Fibroblast of mammary gland (primary cell): ENCODE data around the gene EIF4H.

Source experiments
- DNase-seq: peaks from one replicate; pipeline ENCODE4 v3.0.0-alpha.2; 2010; ENCODE audit warnings: low read depth
- H3K4me3 ChIP-seq: 2 replicates; pipeline ENCODE4 v1.5.1; 2011; ENCODE audit warnings: low read depth, mild to moderate bottlenecking, low read length, moderate library complexity; ENCODE audit not compliant: control insufficient read depth
- TF ChIP-seq, protein P1 (sequence below): conservative IDR thresholded peaks from 2 replicates; pipeline ENCODE4 v1.5.1; 2011; ENCODE audit warnings: low read depth, low read length, inconsistent platforms; ENCODE audit not compliant: control insufficient read depth, insufficient read depth

Gene EIF4H

DNA sequence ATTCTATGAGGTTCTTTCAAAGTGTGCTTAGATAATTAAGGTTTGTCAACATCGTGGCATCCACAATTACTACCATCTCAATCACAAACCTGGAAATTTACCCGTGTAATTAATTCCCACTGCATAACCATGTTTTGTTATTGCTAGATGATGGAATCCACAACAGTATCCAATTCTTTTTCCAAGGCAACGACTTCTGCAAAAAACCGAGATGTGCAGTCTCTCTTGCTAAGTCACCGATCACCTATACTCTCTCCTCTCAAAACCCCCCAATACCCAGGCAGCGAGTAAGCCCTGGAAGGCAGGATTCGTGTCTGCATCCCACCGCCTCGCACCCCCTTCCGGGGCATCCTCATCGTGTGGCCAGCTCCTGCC is 678 bp upstream of the EIF4H start:
- DNase-seq = no peak
- H3K4me3 ChIP-seq = peak overlapping the region; percentile 72
- TF ChIP-seq, protein P1, sequence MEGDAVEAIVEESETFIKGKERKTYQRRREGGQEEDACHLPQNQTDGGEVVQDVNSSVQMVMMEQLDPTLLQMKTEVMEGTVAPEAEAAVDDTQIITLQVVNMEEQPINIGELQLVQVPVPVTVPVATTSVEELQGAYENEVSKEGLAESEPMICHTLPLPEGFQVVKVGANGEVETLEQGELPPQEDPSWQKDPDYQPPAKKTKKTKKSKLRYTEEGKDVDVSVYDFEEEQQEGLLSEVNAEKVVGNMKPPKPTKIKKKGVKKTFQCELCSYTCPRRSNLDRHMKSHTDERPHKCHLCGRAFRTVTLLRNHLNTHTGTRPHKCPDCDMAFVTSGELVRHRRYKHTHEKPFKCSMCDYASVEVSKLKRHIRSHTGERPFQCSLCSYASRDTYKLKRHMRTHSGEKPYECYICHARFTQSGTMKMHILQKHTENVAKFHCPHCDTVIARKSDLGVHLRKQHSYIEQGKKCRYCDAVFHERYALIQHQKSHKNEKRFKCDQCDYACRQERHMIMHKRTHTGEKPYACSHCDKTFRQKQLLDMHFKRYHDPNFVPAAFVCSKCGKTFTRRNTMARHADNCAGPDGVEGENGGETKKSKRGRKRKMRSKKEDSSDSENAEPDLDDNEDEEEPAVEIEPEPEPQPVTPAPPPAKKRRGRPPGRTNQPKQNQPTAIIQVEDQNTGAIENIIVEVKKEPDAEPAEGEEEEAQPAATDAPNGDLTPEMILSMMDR = no peak

DNA sequence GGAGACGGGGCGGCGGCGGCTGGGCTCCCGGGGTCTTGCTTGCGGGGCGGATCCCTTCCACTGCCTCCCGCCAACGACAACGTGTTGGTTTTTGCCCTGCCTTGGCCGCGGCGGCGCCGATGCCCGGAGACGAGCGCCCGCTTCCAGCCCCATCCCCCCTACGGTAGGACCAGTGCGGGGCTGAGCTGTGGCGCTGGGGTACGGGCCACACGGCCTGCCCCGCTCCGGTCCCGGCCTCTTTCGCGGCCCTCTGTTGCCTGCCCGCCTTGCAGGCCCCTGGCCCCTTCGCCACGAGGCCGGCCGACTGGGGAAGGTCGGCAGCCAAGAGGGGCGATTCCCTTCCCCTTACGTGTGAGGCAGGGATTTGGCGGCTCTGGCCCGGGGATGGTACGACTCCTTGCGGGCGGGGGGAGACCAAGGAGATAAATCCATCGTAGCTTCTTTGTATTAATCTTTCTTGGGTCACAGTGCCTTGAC is 488 bp downstream of the EIF4H start:
- DNase-seq = peak; percentile 51
- TF ChIP-seq, protein P1 = no peak
- H3K4me3 ChIP-seq = peak overlapping the region; percentile 89

DNA sequence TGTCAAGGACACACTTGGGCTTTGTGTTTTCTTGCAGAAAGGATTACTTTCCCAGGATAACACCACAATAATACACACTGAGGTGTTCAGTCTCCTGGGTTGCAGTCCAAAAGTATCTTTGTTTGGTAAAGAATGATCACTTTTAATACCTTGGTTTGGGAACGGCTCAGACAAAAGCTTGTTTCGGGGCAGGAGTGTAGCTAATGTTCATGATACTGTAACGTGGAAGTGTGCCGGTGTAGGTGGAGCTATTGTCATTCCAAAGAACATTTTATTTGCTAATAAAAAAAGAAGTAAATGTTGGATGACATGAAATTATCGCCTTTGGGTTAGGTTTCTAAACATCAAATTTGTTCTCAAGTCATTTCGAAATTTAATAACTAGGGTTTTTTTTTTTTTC is 1.2 kb downstream of the EIF4H start:
- TF ChIP-seq, protein P1 = no peak
- DNase-seq = no peak
- peak overlapping the region; percentile 89 for H3K4me3 ChIP-seq

DNA sequence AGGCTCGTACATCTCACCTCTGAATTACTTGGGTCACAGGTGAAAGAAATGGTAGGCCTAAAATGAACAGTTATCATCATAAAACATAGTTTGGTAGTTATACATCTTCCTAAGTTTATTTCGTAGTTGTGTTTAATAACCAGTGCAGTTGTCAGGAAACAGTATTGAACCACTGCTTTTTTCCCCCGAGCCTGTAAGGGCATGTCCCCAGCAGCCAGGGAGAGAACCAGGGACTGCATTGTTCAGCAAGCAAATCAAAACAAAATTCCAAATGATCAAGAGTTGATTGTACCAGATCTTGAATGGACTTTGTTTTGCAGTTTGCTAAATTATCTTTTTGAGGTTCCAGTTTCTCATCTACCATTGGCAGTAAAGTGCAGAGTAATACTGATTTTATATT is 2.4 kb downstream of the EIF4H start:
- no peak overlapping the region for H3K4me3 ChIP-seq
- TF ChIP-seq, protein P1 = no peak
- no peak for DNase-seq

DNA sequence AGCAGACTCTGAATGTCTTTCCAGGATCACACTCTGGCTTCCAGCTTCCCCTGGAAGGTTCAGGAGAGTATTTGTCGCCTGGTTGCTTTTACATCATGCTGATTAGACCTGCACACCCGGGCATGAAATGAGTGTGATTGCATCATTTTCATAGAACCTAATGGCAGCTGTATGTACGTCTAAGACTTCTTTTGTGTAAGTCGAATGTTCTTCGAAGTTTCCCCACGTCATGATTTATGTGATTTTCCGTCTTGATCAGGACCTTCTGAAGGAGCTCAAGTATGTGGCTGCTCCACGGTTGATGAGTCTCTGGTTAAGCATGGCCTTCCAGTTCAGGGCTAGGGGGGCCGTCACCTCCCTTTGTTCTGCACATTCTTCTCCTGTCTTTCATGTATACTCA is 4.5 kb downstream of the EIF4H start:
- H3K4me3 ChIP-seq = no peak overlapping the region
- DNase-seq = peak; percentile 63
- TF ChIP-seq, protein P1 = no peak

DNA sequence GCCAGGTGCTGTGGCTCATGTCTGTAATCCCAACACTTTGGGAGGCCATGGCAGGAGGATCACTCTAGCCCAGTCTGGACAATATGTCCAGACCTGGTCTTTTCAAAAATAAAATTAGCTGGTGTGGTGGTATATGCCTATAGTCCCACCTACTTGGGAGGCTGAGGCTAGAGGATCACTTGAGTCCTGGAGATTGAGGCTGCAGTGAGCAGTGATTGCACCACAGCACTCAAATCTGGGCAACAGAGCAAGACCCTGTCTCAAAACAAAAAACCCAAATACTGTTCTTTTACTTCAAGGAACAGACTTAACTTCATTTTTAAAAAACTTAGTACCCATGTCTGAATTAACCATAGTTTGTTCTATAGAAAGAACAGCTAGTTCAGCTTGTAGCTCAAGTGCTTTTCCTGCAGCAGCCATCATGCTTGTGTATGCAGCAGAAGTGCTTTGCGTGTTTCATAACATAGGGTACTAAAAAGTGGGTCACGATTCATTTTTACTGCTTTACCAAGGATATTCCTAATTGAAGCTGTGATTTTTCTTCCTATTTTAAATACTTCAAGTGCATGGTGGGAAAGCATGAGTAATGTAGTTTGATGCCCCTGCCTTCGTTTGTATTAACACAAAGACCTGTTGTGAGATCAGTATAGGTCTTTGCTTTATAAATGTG is 5.9 kb downstream of the EIF4H start:
- TF ChIP-seq, protein P1 = no peak
- no peak for DNase-seq
- H3K4me3 ChIP-seq = no peak overlapping the region
